ENCODE measurements around the gene DYNC1I1.

Gene DYNC1I1

DNA sequence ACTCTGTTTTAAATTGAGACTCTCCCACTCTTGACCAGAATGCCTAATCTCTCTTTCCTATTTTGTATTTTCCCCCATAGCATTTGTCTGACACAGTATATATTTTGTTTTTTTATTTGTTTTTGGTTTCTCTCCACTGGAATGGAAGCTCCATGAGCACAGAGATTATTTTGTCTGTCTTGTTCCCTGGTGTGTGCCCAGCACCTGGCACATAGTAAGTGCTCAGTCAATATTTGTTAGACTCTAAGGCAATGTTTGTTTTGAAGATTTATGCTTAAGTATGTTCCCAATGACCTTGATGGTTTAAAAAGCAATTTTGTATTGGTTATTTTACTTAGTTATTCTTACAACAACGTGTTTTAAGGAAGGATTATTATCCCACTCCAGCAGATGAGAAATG lies 201.8 kb downstream of the DYNC1I1 start:
- peak; percentile 75 for DNase-seq

DNA sequence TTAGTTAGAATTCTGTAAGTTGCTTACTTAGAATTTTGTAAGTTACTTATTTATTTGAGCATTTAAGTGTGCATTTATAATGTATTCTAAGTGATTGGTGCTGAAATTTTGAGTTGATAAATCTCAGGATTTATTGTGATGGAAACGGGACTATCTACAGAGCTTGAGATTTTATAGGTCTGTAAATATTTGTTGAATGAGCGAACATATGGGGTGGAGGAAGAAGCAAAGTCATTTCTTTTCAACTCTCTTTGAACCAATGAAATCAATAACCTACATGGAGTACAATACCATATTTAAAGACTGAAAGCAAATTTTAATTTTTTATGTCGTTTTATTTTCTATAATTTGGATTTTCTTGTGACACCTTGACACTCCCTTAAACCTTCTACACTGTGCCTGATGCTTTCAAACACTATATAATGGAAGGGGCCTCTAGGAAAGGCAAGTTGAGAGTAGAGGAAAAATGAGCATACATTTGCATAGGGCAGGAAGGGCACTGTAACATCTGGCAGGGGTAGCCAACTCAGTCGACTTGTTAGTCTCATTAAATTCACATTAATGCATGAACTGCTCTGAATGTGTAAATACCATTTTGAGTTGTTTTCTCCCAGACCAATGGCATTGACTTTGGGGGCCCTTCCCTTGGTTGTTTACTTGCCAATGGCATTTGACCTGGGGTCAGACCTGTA lies 204.2 kb downstream of the DYNC1I1 start:
- peak; percentile 59 for DNase-seq

DNA sequence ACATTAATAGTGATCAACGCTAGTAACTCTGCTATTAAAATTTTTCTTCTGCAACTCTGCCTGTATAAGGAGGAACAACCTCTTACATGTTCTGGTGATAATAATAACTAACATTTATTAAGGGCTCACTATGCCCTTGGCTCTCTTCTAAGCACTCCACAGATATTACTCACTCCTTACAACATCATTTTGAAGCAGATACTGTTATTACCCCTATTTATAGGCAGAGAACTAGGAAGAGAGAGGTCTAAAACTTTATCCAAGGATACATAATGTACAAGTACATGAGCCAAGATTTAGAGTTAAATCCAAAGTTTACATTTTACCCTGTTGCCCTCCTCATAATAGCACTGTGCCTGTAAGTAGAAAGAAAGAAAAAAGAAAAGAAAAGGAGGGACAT lies 205.6 kb downstream of the DYNC1I1 start:
- no peak for DNase-seq

DNA sequence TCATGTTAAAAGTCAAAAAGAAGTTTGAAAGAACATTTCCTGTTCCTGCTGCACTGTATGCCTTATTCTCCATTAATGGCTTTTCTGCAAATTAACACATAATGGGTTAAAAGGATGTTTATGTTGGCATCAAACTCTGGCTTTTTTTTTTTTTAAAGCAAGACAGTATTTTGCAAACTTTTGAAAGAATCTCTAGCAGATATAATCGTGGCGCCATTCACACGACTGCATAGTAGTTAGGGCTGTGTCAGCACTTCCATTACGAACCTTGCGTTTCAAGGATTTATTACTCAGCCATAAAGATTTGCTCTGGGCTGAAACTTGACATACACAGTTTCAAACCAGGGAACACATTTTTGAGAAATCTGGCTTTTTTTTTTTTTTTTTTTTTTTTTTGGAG lies 207.8 kb downstream of the DYNC1I1 start:
- DNase-seq, result no peak

DNA sequence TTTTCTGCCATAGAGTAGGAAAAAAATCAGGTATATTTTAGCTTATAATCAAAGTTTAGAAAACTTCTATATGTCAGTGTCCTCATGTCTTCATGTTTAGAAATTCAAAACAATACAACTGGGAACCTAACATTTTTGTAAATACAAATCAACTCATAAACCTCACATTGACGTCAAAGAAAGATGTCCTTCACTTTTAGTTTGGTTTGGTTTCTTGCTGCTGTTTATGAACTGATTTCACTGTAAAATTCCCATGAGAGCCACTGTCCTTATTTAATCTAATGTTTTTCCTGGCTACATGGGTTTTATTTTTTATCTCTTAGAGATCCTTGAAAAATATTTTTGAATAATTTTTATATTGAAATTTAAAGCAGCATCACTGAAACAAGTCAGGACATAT lies 208.4 kb downstream of the DYNC1I1 start:
- DNase-seq, result no peak

DNA sequence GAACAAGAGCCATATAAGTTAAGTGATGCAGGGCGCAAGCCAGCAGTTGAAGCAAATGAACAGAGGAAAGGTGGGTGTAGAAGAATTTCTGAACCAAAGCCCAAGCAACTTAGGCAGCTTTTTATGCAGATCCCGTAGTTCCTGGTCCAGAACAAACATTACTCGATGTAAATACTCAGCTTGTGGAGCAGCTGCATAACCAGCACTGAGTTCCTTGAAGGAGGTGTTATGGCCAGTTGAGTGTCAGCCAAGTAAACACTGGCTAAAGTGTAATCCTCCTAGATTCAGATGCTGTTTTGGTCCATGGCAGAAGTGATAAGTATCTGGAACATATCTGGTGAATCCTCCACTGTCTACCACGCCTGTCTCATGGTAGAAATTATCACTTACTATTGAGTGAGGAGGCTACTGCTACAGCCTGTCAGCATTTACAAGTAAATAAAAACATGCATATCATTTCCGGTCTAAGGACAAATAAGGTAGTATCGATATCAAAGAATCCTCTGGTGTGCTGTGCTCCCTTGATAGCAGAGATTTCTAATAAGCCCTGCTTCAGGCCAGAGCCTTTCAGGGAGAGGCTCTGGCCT lies 213.9 kb downstream of the DYNC1I1 start:
- peak; percentile 69 for DNase-seq

DNA sequence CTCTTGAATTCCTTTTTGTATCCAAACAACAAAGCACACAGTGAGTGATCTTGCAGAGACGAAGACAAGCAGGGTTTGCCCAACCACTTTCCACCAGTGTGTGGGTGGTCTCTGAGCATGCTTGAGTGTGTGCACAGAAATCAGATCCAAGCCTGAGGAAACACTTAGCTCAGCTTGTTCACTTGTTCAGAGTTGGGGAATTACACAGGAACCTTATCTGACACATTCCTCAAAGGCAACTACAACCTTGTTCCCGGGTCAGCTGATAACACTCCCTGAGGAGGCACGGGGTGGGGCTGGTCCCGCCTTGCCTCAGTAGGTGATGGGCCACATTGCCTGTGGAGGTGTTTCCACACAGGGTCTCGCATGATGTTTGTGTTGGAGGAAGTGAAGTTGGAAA lies 216.9 kb downstream of the DYNC1I1 start:
- no peak for DNase-seq

DNA sequence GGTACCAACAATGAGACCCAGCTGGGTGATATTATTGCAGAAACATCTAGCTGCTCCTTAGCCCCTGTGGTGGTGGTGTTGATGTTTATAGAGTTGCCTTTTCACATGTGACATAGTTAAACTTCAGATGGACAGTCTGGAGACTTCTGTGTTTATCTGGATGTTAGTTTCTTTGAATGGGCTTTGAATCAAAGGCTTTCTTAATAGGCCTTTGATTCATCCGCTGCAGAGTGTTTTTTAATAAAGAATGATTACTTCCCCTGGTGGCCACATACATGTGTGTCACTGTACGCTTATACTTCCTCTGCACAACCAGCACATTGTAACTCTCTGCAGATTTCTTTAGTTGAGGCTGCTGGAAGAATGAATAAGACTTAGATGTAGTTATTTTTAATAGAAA lies 221.0 kb downstream of the DYNC1I1 start:
- peak; percentile 17 for DNase-seq

DNA sequence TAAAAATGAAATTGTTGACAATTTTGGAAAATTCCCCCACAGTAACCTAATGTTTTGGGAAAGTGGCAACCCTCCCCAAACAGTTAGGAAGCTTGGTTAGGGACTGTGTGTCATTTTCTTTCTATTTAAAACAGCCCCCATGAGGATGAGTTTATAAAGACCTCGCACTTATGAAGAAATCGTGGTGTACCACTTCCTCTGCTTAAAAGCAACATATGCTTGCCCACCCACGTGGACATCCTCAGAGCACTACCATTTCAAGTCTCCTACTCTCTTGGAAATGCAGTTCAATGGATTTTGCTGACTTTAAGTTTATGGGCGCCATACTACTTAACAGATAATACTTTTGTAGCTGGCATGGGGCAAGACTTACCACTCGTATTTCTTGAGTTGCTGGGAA lies 223.8 kb downstream of the DYNC1I1 start:
- no peak for DNase-seq

DNA sequence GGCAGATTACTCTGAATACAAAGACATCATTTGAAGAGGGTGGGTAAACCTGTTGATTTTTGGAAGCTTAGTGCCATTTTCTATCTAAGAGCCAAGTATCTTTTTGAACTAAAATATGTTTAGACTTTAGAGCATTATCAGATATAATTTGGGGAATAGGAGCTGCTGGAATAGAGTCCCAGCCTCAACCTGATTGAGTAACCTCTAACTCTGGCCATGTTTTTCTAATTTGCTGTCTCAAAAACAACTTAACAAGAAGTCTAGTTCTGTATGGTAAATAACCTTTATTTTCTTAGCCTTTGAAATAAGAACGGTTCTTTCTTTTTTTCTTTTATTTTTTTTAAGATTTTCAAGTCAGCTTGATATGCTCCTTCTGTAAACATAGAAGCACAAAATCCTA lies 224.5 kb downstream of the DYNC1I1 start:
- DNase-seq, result no peak

DNA sequence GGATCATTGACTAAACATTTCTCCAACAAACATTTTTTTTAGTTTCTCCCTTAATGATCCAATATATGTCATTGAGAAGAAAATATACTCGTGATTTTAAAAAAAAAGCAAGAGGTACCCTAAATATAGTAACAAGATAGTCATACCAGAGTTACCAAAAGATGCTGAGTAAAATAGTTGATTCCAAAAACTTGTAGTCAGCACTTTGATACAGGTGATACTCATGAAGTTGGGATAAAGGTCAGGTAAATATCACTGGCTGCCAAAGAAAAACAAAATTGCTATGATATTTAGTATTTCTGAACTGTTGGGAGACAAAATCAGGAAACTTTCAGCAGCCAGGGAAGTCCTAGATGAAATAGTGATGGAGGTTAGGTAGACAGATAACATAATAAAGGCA lies 225.3 kb downstream of the DYNC1I1 start:
- DNase-seq, result no peak

DNA sequence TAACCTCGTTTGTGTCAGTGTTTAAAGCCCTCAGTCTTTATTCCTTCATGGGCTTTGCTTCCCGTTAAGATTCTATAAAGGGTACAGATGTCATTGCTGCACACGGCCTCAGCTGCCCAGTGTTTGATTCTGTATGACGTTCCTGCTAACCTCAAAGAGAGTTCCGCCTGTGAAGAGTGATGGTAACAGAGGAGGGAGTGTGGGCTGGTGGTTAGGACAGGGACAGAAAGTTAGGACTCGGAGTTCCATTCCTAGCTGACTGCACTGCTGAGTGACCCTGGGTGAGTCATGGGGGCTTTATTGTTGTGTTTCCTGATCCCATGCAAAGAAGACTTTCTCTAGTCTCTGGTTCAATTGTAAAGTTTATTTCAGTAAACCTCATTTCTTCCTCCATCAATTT lies 227.1 kb downstream of the DYNC1I1 start:
- DNase-seq, result no peak

DNA sequence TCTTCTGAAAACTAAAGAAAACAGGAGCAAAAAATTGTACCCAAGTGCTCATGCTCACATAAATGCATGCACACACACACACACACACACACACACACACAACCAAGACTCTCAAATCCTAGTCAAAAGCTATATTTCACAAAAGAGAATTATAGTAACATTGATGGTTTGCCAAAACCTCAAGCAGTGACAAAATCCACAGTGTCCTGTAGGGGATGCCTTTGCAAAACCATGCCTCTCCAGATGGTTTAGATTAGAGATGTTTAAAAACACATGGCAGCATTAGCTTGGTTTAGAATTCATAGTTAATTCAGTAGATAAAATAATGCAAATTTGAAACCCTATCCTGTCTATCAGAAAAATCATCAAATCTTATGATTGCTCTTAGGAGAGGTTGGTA lies 232.2 kb downstream of the DYNC1I1 start:
- DNase-seq, result no peak

DNA sequence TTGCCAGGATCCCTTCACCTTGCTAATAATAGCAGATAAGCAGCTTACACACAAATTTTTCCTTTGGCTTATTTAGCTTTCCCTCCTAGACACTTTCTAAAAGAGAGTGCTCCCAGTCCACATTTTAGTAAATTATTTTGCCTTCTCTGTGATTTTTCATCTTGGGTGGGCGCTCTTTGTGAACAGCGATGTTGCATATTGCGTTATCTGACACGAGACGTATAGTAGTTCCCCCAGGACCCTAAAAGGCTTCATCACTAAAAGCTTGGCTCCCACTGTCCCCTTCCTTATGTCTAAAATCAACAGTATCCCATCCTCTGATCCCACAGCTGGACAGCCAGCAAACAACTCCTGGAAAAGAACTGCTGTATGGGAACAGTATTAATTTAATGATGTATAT lies 232.9 kb downstream of the DYNC1I1 start:
- DNase-seq, result no peak

DNA sequence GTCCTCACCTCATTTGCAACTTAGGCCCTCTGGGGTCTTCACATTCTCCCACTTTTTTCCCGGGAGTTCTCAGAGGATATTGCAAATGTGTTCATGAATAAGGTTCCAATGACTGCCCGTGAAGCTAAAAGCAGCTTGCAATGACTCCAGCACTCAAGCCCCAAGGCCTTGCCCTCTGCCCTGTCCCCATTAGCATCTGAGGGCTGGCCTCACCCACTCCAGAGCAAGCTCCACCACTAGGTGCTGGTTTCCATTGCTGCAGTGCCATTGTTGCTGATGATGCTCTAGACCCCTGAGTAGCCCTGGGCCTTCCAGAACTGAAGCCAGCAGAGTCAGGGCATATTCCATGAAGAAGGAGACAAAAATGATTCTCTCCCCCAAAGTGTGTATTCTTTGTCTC lies 236.8 kb downstream of the DYNC1I1 start:
- no peak for DNase-seq

DNA sequence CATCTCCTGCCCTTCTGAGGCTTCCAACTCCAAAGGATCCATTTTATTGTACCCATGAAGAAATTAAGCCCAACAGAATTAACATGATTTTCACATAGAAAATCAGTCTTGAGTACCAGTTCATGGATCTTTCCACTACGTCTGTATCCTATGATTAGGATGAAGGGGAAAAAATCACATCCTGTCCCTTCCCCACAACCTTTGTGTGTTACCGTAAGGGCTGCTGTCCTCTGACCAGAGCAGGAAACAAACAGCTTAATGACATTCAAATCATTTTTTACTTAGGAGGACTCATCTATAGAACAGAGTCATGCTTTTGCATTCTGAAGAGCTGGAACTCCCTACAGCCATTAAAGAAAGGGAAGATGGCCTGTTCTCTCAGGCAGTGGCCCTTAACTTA lies 241.5 kb downstream of the DYNC1I1 start:
- DNase-seq, result no peak

DNA sequence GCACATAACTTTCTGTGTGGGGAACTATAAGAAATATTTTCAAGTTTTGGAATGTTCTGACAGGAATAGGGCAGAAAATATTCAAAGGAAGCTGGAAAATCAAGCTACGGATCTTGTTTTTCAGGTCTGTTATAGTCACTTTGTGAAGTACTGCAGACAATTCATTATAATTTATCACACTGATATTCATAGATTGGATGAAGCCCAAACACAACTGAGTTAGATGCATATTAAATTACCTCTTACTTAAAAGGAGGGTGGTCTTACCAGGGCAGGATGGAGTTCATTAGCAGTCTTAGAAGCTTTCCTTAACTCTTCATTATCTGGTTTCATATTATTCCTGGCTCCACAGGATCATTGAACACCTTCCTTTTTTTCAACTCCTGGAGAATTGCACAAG lies 242.3 kb downstream of the DYNC1I1 start:
- DNase-seq, result no peak

DNA sequence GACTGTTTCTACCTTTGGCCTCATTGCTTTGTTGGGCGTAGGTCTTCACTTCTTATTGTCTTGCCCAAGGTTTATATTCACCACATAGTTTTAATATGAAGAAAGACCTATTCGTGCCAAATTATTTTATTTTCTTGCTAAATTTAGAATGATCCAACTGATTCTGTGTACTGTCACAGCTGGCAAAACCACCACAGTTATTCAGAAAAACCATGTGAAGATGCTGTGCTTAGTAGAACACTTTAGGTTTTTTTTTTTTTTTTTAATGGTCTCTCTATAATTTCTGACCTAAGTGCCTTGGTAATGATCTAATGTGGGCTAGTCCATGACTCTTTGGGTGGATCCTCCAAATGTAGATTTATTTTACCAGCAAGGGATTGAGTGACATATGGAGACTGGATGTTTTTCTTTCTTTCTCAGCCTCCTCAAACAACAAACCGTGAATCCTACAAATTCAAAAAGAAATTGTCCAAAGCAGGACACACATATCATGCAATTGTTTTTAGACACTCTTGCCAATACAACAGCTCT lies 243.8 kb downstream of the DYNC1I1 start:
- DNase-seq, result no peak

DNA sequence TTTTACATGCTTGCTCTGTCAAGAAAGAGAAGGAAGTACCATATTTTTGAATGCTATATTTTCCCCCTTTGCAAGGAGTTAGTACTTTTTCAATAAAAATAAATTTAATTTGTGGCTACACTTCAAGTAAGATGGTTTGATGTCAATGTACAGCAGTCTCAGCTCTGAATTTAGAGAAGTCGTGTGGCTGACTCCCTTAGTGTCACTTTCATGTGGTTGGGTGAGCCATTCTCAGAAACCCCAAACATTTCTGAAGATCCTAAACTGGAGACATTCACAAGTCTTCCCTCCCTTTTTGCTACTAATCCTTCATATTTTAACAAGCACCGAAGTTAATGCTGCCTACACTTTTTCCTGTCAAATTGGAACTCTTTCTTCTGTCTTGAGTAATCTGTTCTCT lies 244.4 kb downstream of the DYNC1I1 start:
- no peak for DNase-seq

DNA sequence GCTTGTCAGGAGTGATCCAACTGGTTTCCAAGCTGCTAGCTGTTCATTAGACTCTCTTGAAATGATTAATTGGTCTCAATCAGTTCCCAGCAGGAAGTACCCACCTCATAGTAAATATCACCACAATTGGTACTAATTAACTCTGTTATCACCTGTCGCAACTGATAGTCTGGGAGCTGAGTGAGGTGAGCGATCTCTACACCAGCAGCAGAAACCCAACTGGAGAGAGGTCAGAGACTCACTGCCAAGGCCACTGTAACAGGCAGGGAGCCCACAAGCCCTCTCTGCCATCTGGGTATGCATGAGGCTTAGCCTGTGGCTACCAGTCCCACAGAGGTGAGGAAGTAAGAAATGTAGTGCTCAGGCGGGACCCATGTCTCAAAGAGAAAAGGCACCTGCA lies 245.5 kb downstream of the DYNC1I1 start:
- DNase-seq, result no peak

DNA sequence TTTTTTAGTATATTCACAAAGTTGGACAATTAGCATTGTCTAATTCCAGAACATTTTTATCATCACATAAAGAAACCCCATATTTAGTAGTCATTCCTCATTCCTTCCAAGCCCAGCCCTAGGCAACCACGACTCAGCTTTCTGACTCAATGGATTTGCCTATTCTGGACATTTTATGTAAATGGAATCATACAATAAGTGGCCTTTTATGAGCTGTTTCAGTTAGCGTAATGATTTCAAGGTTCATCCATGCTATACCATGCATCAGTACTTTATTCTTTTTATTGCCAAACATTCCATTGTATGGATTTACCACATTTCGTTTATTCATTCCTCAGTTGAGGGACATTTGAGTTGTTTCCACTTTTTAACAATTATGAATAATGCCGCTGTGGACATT lies 249.2 kb downstream of the DYNC1I1 start:
- no peak for DNase-seq

DNA sequence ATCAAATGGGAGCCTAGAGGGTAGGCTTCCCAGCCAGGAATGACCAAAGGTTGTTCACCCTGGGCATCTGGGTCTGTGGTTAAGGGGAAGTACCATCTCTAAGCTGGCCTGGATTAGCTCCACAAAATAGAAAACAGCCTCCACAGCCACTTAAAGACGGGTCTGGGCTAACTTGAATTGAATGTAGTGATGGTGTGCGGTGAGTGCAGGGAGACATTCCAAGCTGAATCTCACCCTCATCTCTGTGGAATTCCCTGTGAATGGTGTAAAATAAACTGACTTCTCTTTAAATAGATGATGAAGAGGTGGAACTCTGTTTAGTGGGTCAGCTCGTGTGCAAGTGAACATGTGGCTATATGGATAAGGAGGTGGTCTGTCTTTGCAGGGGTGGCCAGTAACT lies 251.0 kb downstream of the DYNC1I1 start:
- no peak for DNase-seq

DNA sequence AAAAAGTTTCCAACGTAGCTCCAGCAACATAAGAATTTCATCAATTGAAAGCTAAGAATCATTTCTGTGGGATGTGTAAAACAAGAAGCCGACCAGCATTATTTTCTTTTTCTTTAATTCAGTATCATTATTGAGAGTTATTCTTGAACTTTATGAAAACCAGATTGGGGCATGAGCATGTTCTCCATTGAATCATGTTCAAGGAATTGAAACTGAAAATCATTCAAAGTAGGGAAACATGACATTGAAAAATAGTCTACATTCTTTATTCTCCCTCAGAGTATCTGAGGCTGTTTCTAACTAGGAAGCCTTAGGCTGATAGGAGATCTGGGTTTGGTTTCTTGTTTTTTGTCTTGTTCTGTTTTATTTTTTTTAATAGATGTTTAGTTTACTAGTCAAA lies 253.7 kb downstream of the DYNC1I1 start:
- no peak for DNase-seq

DNA sequence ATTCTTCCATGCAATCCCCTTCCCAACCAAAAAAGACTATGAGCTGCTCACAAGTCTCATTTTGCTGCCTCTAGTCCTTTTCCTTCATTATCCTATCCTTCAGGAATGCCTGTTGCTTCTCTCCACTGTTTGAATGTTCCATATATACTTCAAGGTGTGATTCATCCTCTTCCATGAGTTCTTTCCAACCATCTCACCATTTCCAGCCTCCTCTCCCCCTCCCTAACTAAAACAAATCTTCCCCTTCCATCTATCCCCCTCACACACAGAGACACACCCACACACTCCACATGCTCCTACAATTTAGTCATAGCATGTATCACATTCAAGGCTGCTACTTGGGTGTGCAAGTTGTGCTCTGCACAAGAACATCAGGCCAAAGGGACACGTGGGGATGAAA lies 254.3 kb downstream of the DYNC1I1 start:
- no peak for DNase-seq

DNA sequence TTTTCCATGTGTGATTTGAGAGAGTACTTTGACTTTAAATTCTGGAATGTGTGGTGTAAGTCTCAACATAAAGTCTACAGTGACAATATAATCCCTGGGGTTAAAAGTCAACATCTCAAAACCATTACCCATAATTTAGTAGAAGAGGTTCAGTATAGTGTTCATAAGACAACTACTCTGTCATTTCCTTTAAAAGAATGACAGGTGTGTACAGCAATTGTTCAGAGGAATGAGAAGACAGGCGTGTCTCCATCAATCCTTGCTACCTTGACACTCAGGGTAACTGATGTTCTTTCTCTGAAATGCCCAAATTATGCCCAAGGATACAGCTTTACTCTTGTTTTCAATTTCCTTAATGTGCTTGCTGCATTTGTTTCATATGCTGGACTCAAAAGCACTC lies 256.4 kb downstream of the DYNC1I1 start:
- DNase-seq, result no peak

Data from DMS53 (cell line).